IgD-negative memory B cell (primary cell): Measurements from ENCODE around the gene LTBP1. TPM values are rescaled to one million over a fixed set of nuclear protein-coding genes. Genes with fewer than 3 reads are reported as not detected.
"Not testable (repeated sequence)": the region's sequence is repeated elsewhere in the genome, so short reads cannot be mapped to it uniquely, and the experiment has no call there.

ENCODE experiments used
- H3K27ac Mint-ChIP-seq, 3 donors: one replicate each; pipeline ENCODE4 v1.8.0; 2020 to 2022; ENCODE audit warnings: mild to moderate bottlenecking in 3 of 3, mixed read lengths in 3 of 3, moderate library complexity in 1 of 3
- H3K27me3 Mint-ChIP-seq: one replicate; pipeline ENCODE4 v1.8.0; 2021; ENCODE audit warnings: mixed read lengths
- H3K36me3 Mint-ChIP-seq: one replicate; pipeline ENCODE4 v1.8.0; 2020; ENCODE audit warnings: mild to moderate bottlenecking, mixed read lengths
- H3K4me1 Mint-ChIP-seq, 3 donors: one replicate each; pipeline ENCODE4 v1.8.0; 2020 to 2022; ENCODE audit warnings: mixed read lengths in 3 of 3, mild to moderate bottlenecking in 1 of 3
- H3K4me3 Mint-ChIP-seq, 4 donors: one replicate each; pipeline ENCODE4 v1.8.0; 2020 to 2022; ENCODE audit warnings: mild to moderate bottlenecking in 4 of 4, mixed read lengths in 4 of 4, moderate library complexity in 3 of 4
- H3K9me3 Mint-ChIP-seq, 3 donors: one replicate each; pipeline ENCODE4 v1.8.0; 2020 to 2021; ENCODE audit warnings: mixed read lengths in 3 of 3, mild to moderate bottlenecking in 1 of 3
- polyA plus RNA-seq: library from polyadenylated mRNA; unstranded; fragments of 300-500 nt; fragmentation: Illumina TruSeq; gene quantifications from one replicate; pipeline ENCODE4 v1.2.3, GENCODE V29; 2021

The LTBP1 gene
- polyA plus RNA-seq, 1 donor from 2014 or later: not detected

- no peak overlapping the region for H3K27ac Mint-ChIP-seq
- H3K36me3 Mint-ChIP-seq: no peaks in the 10 kb centered on the region
- H3K9me3 Mint-ChIP-seq: peaks cover 5 to 16% (median 7%) of the 10 kb centered on the region in 3 donors
- peaks cover 2% of the 10 kb centered on the region for H3K27me3 Mint-ChIP-seq
- H3K4me1 Mint-ChIP-seq: peaks cover 0 to 9% (median 2%) of the 10 kb centered on the region in 3 donors
- H3K4me3 Mint-ChIP-seq: no peak overlapping the region
Observed at GRCh38 chr2:32969444-32970162, 22.9 kb downstream of the LTBP1 start.

GRCh38 chr2:32973772-32974171 is 27.0 kb downstream of the LTBP1 start:
- not testable (repeated sequence) for H3K27me3 Mint-ChIP-seq, H3K36me3 Mint-ChIP-seq, H3K4me3 Mint-ChIP-seq, H3K4me1 Mint-ChIP-seq, H3K27ac Mint-ChIP-seq
- H3K9me3 Mint-ChIP-seq: peaks cover 8 to 13% (median 9%) of the 10 kb centered on the region in 3 donors

DNA sequence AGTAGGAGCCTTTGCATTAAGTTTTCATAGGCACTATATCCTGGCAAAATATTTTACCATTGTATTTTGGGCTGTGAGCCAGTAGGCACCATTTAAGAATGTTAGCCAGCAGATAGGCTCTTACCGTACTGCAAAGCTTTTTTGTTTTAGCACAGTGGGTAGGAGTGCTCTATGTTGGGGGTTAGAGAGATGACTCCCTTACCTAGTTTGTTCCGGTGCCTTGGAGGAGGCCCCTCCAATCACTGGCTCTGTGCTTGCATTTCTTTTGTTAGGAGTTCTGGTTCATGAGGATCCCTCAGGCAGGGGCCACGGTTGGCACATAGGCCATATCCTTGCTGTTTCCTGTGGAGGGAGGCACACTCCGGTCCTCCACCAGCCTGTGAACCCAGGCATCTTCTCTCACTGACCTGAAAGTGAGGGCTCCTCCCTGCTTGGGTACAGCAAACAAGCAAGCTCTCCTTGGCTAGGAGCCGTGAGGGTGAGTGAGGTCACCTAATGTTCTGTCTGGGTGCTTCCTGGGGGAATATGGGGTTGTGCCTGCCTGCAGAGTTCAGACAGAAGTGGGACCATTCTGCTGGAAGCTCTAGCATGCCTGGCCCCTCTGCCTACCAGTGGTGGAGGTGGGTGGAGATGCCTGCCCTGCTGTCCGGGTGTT is 29.8 kb downstream of the LTBP1 start:
- Mint-ChIP-seq H3K4me3 (no peak overlapping the region), H3K36me3 (no peaks in the 10 kb centered on the region), H3K27me3 (peaks cover 4% of the 10 kb centered on the region), H3K9me3 (peaks cover 4 to 8% (median 6%) of the 10 kb centered on the region in 3 donors), H3K27ac (no peak overlapping the region), H3K4me1 (no peaks in the 10 kb centered on the region)

DNA sequence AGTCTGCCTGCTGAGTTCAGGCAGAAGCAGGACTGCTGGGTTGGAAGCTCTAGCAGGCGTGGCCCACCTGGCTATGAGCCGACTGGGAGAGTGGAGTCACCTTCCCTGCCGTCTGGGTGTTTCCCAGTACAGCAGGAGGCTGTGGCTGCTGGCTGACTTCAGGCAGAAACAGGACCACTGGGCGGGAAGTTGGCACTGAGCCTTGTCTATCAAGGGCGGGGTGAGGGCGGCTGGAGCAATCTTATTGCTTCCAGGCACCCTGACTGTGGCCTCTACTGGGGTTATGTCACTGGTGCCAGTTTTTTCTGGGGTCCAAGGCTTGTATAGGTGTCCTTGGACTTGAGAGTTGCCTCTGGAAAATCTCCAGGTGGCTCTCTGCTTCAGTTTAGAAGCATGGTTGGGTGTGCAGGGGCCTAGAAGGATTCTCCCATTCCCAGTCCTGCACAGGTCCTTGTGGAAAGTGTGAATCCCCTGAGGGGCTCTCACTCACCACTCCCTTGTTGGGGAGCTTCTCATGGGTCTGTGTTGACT is 30.5 kb downstream of the LTBP1 start:
- Mint-ChIP-seq H3K4me1 (no peaks in the 10 kb centered on the region), H3K27me3 (peaks cover 6% of the 10 kb centered on the region), H3K27ac (no peak overlapping the region), H3K36me3 (no peaks in the 10 kb centered on the region), H3K9me3 (peaks cover 7 to 12% (median 9%) of the 10 kb centered on the region in 3 donors), H3K4me3 (no peak overlapping the region)

- no peak overlapping the region for H3K4me3 Mint-ChIP-seq
- H3K36me3 Mint-ChIP-seq: peaks cover 2% of the 10 kb centered on the region
- peaks cover 3 to 9% (median 4%) of the 10 kb centered on the region in 3 donors for H3K9me3 Mint-ChIP-seq
- H3K4me1 Mint-ChIP-seq: no peaks in the 10 kb centered on the region
- H3K27ac Mint-ChIP-seq: no peak overlapping the region
- peaks cover 8% of the 10 kb centered on the region for H3K27me3 Mint-ChIP-seq
Observed at GRCh38 chr2:32981612-32982011, 34.9 kb downstream of the LTBP1 start.

- H3K9me3 Mint-ChIP-seq, H3K4me3 Mint-ChIP-seq: not testable (repeated sequence)
Observed at GRCh38 chr2:32983193-32983924, 36.6 kb downstream of the LTBP1 start.

DNA sequence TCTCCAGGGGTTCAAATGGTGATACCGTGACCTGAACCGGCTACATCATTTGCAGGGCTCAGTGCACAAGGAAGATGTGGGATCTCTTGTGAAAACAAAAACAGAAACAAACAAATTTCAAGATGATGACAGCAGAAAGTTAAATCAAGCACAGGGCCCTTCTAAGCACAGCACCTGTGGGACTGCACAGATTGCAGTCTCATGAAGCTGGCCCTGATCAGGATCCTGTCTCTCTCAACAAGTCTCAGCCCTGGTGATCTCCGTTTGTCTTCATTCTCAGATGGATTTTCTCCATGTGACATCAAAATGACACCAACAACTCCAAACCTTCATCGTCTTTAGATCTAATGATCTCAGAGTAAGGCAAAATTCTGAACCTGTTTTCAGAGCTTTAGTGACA is 39.7 kb downstream of the LTBP1 start:
- H3K9me3 Mint-ChIP-seq: peaks cover 4 to 7% (median 5%) of the 10 kb centered on the region in 3 donors

More at GRCh38 chr2:32983193-32983924, 36.6 kb downstream of the LTBP1 start:
- not testable (repeated sequence) for H3K4me1 Mint-ChIP-seq, H3K36me3 Mint-ChIP-seq, H3K27ac Mint-ChIP-seq
- H3K27me3 Mint-ChIP-seq: peaks cover 12% of the 10 kb centered on the region

DNA sequence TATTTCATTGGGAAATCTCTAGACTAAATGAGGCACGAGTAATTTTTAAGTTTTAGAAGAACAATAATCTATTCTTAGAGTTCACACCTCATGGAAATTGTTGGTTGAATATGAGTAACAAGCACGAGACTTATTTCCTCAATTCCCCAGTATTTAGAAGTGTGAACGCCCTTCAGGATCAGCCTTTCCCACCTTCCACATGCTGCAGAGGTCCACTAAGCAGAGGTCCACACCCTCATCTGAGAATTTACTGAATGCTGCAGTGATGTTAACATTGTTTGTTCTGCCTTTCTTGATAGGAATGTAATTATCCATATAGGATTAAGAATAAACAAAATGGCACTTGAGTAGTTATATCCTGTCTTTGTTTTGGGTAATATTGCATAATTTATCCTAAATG is 41.8 kb downstream of the LTBP1 start:
- Mint-ChIP-seq H3K27me3 (peaks cover 9% of the 10 kb centered on the region), H3K4me1 (no peaks in the 10 kb centered on the region), H3K36me3 (peaks cover 3% of the 10 kb centered on the region), H3K9me3 (peaks cover 0 to 3% (median 2%) of the 10 kb centered on the region in 3 donors), H3K27ac (no peak overlapping the region), H3K4me3 (no peak overlapping the region)

More for the DNA sequence above, 39.7 kb downstream of the LTBP1 start:
- Mint-ChIP-seq H3K27ac (no peak overlapping the region), H3K4me3 (no peak overlapping the region), H3K36me3 (peaks cover 3% of the 10 kb centered on the region), H3K4me1 (no peaks in the 10 kb centered on the region), H3K27me3 (peaks cover 12% of the 10 kb centered on the region)

GRCh38 chr2:32990556-32990955 is 43.8 kb downstream of the LTBP1 start:
- no peak overlapping the region for H3K27ac Mint-ChIP-seq
- H3K4me1 Mint-ChIP-seq: no peaks in the 10 kb centered on the region
- H3K27me3 Mint-ChIP-seq: peaks cover 3% of the 10 kb centered on the region
- no peak overlapping the region for H3K4me3 Mint-ChIP-seq
- H3K9me3 Mint-ChIP-seq: peaks cover 0 to 3% (median 0%) of the 10 kb centered on the region in 3 donors
- H3K36me3 Mint-ChIP-seq: peaks cover 3% of the 10 kb centered on the region

DNA sequence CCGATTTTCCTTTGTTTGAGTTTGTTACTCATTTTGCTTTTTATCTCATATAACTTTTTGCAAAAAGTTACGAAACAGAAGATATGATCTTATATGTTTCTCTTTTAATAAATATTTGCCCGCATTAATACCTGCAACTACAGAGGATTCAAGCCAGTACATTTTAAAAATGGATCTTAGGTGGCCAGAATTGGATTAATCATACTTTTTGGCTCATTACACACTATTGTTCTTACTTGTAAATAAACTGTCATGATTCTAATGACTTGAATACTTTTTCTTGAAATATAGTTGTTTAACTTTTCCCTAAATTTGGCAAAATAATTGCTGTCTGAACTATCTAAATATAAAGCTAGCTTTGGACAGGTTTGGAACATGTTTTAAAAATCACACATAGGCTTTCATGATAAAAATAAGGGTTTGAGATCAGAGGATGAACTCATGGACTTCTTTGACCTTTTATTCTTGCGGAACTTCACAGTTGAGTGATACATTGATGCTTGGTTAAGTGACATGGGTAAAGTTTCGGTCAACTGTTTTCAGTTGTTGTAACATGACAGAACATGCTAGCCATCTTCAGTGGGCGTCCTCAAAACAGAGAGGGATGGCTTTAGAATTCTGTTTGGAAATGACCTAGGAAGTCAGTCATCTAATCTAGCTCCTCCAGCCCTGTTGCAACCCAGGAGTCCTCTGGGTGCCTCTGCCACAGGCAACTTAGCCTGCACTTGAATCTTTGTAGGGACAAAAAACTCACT is 44.5 kb downstream of the LTBP1 start:
- no peak overlapping the region for H3K27ac Mint-ChIP-seq
- H3K9me3 Mint-ChIP-seq: peaks cover 0 to 4% (median 3%) of the 10 kb centered on the region in 3 donors
- no peak overlapping the region for H3K4me3 Mint-ChIP-seq
- no peaks in the 10 kb centered on the region for H3K4me1 Mint-ChIP-seq
- peaks cover 3% of the 10 kb centered on the region for H3K27me3 Mint-ChIP-seq
- peaks cover 2% of the 10 kb centered on the region for H3K36me3 Mint-ChIP-seq

- peaks cover 2% of the 10 kb centered on the region for H3K36me3 Mint-ChIP-seq
- H3K4me1 Mint-ChIP-seq: no peaks in the 10 kb centered on the region
- H3K9me3 Mint-ChIP-seq: peaks cover 2 to 4% (median 2%) of the 10 kb centered on the region in 3 donors
- no peaks in the 10 kb centered on the region for H3K27me3 Mint-ChIP-seq
- H3K4me3 Mint-ChIP-seq: no peak overlapping the region
- H3K27ac Mint-ChIP-seq: no peak overlapping the region
Observed at GRCh38 chr2:32993005-32993539, 46.3 kb downstream of the LTBP1 start.

DNA sequence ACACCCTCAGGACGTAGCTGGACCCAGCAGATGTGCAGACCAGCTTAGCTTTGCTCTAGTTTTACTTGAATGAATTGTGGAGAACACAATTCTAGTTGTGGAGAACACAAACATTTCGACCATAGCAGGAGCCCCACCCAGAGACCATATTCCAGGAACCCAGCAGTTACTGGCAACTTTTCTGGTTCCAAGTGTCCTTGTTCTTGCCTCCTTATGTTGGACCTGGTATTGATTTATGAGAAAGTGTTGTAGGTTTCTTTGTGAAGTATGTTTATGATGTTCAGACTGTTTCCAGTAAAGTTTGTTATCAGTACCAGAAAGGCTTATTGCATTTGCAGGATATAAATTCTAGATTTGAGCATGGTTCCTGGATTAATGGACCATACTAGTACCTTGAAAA is 51.0 kb downstream of the LTBP1 start:
- Mint-ChIP-seq H3K27ac (no peak overlapping the region), H3K9me3 (peaks cover 2 to 4% (median 2%) of the 10 kb centered on the region in 3 donors), H3K36me3 (no peaks in the 10 kb centered on the region), H3K4me1 (no peaks in the 10 kb centered on the region), H3K4me3 (no peak overlapping the region), H3K27me3 (no peaks in the 10 kb centered on the region)

DNA sequence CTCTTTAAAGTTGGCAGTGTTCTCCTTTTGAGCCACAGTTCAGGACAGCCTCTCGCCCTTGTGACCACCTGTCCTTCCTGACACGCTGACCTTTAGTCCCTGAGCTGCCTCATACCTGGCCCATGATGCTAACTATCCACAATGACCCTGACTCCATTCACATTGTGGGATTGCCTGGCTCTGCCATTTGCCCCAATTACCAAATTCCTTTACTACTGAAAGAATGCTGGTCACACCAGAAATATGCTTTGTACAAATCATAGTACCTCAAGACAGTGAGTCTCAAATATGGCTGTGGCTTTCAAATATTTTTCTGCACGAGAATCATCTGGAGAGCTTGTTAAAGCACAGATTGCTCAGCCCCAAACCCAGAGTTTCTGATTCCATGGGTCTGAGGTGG is 54.2 kb downstream of the LTBP1 start:
- Mint-ChIP-seq H3K36me3 (no peaks in the 10 kb centered on the region), H3K27me3 (no peaks in the 10 kb centered on the region), H3K4me1 (no peaks in the 10 kb centered on the region), H3K4me3 (no peak overlapping the region), H3K27ac (no peak overlapping the region), H3K9me3 (peaks cover 1 to 2% (median 2%) of the 10 kb centered on the region in 3 donors)

DNA sequence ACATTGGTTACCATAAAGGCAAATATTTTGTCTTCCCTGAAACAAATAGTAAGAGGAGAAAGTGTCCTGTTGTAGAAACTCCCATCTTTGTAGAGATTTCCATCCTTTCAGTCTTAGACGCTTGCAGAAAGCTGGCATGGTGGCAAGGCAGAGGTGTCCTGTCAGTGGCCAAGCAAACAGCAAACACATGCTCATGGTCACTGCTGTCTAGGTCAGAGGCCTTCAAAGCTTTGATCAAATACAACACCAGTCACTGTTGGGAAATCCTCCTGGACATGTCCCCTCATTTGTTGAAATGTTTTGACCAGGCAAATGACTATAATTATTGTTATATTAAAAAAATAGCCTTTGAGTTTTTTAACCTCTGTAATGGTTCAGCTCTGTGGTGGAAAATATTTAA is 55.1 kb downstream of the LTBP1 start:
- Mint-ChIP-seq H3K9me3 (peaks cover 0 to 2% (median 2%) of the 10 kb centered on the region in 3 donors), H3K4me1 (no peaks in the 10 kb centered on the region), H3K27ac (no peak overlapping the region), H3K27me3 (no peaks in the 10 kb centered on the region), H3K4me3 (no peak overlapping the region), H3K36me3 (no peaks in the 10 kb centered on the region)
